Retinal pigment epithelial cell (primary cell): Measurements from ENCODE around the gene TTLL12.

Source experiments
- DNase-seq: peaks from one replicate; pipeline ENCODE4 v3.0.0-alpha.2; 2010; ENCODE audit warnings: low read depth
- H3K4me3 ChIP-seq: 2 replicates; pipeline ENCODE4 v1.5.1; 2011; ENCODE audit warnings: mild to moderate bottlenecking, low read length, control low read depth, moderate library complexity
- CTCF ChIP-seq: conservative IDR thresholded peaks from 2 replicates; pipeline ENCODE4 v1.5.1; 2011; ENCODE audit warnings: low read depth, low read length, control low read depth, inconsistent platforms

TTLL12 gene

GRCh38 chr22:43131773-43132501 is 55.0 kb downstream of the TTLL12 start:
- TF ChIP-seq CTCF, result no peak
- DNase-seq, result no peak
- no peak overlapping the region for H3K4me3 ChIP-seq

- TF ChIP-seq CTCF, result no peak
- no peak for DNase-seq
- no peak overlapping the region for H3K4me3 ChIP-seq
These were observed 57.2 kb downstream of the TTLL12 start for GRCh38 chr22:43129426-43130425.

- TF ChIP-seq CTCF, result no peak
- no peak overlapping the region for H3K4me3 ChIP-seq
- no peak for DNase-seq
These were observed 58.0 kb downstream of the TTLL12 start for GRCh38 chr22:43128928-43129424.

GRCh38 chr22:43128116-43128515 is 58.8 kb downstream of the TTLL12 start:
- H3K4me3 ChIP-seq, result no peak overlapping the region
- no peak for DNase-seq
- TF ChIP-seq CTCF, result no peak

GRCh38 chr22:43127166-43127908 is 59.6 kb downstream of the TTLL12 start:
- H3K4me3 ChIP-seq, result no peak overlapping the region
- no peak for DNase-seq
- TF ChIP-seq CTCF, result no peak

GRCh38 chr22:43126501-43127165 is 60.3 kb downstream of the TTLL12 start:
- H3K4me3 ChIP-seq, result no peak overlapping the region
- DNase-seq, result peak; percentile 46
- TF ChIP-seq CTCF, result no peak
